ENCODE measurements around the gene SLC12A8.

The SLC12A8 gene

GRCh38 chr3:125143982-125144652, 68.4 kb downstream of the SLC12A8 start:
- no peak overlapping the region for H3K27ac ChIP-seq

DNA sequence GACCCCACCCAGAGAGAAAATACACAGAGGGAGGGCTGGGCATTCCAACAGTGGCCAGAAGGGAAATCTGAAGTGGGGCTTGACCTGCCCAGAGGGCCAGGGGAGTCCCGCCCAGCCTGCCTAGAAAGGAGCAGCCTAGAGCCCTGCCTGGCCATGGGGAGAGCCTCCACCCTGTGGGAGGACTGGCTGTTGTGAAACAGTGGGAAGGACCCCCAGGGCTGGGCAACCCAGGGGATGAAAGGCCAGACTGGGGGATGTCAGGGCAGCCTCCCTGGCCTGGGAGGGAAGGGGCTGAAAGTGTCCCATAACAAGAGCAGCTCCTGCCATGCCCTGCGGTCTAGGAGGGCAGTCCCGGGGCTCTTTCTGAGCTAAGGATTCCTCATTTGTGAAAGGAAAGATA, 69.0 kb downstream of the SLC12A8 start:
- TF ChIP-seq ZFX (IDR thresholded peaks at IDR 0.05): no peak
- TF ChIP-seq, protein P1, sequence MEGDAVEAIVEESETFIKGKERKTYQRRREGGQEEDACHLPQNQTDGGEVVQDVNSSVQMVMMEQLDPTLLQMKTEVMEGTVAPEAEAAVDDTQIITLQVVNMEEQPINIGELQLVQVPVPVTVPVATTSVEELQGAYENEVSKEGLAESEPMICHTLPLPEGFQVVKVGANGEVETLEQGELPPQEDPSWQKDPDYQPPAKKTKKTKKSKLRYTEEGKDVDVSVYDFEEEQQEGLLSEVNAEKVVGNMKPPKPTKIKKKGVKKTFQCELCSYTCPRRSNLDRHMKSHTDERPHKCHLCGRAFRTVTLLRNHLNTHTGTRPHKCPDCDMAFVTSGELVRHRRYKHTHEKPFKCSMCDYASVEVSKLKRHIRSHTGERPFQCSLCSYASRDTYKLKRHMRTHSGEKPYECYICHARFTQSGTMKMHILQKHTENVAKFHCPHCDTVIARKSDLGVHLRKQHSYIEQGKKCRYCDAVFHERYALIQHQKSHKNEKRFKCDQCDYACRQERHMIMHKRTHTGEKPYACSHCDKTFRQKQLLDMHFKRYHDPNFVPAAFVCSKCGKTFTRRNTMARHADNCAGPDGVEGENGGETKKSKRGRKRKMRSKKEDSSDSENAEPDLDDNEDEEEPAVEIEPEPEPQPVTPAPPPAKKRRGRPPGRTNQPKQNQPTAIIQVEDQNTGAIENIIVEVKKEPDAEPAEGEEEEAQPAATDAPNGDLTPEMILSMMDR (conservative IDR thresholded peaks at IDR 0.05): no peak
- no peak overlapping the region for H3K27ac ChIP-seq

More at GRCh38 chr3:125143982-125144652, 68.4 kb downstream of the SLC12A8 start:
- no peak for TF ChIP-seq ZFX (IDR thresholded peaks at IDR 0.05)
- TF ChIP-seq, protein P1 (conservative IDR thresholded peaks at IDR 0.05): no peak

GRCh38 chr3:125142940-125143339, 69.6 kb downstream of the SLC12A8 start:
- TF ChIP-seq, protein P1 (conservative IDR thresholded peaks at IDR 0.05): no peak
- no peak for TF ChIP-seq ZFX (IDR thresholded peaks at IDR 0.05)
- H3K27ac ChIP-seq: no peak overlapping the region

- TF ChIP-seq, protein P1 (conservative IDR thresholded peaks at IDR 0.05): no peak
- TF ChIP-seq ZFX (IDR thresholded peaks at IDR 0.05): no peak
These were observed 70.1 kb downstream of the SLC12A8 start for GRCh38 chr3:125142420-125142778.

DNA sequence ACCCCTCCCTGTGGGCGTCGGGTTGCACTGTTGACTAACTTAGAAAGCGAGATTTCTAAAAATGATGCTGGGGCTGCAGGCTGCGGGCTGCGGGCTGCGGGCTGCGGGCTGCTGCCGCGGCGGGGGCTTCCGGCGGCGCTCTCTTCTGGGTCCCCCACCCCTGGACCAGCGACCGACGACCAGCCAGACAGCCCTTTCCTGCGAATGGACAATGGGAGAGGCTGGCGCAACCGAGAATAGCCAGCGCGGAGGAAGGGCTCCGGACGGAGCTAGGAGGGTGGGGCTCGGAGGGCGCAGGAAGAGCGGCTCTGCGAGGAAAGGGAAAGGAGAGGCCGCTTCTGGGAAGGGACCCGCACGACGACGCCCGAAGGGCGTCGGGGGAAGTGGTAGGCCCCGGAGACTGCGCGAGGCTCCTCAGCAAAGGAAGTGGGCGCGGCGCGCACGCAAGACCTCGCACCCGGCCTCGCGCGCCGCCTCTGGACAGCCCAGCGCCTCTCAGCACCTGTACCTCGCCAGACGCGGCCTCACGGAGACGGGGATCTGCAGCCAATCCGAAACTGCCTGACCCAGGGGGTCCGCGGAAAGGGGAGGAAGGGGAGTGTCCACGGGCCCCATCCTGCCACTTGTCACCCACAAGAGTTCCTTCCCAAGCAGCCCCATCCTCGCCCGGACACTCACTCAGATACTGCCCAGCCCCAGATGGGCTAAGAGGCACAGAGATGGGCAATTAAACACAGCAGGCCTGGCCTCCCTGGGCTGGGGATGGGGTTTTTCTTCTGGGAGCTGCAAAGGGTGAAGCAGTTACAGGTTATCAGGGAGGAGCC, 70.7 kb downstream of the SLC12A8 start:
- H3K27ac ChIP-seq: no peak overlapping the region
- TF ChIP-seq, protein P1 (conservative IDR thresholded peaks at IDR 0.05): no peak
- no peak for TF ChIP-seq ZFX (IDR thresholded peaks at IDR 0.05)

More at GRCh38 chr3:125142420-125142778, 70.1 kb downstream of the SLC12A8 start:
- H3K27ac ChIP-seq: no peak overlapping the region

GRCh38 chr3:125140818-125141595, 71.5 kb downstream of the SLC12A8 start:
- H3K27ac ChIP-seq: no peak overlapping the region
- TF ChIP-seq, protein P1 (conservative IDR thresholded peaks at IDR 0.05): no peak
- TF ChIP-seq ZFX (IDR thresholded peaks at IDR 0.05): no peak

All from C4-2B (cell line).